Measurements from ENCODE around the gene SAMD7. TPM values are rescaled to one million over a fixed set of nuclear protein-coding genes. Genes with fewer than 3 reads are reported as not detected.
A peak's percentile ranks its signal among the peaks of the same experiment; 100 is the strongest.

SAMD7 gene
- total and polyA plus RNA-seq, 2 of the 13 experiments (the other 11 are each of a cell fraction or from before 2014, with no cell fraction given), result not detected

GRCh38 chr3:169966951-169967915, 55.9 kb downstream of the SAMD7 start (continued):
- TF ChIP-seq ZBTB7A (CRISPR knock-in tag; IDR thresholded peaks at IDR 0.05), result no peak
- no peak; the same call in 1 of the 2 replicates for TF ChIP-seq SALL1 (CRISPR knock-in tag; IDR thresholded peaks at IDR 0.05)
- TF ChIP-seq RBM22 (optimal IDR thresholded peaks at IDR 0.05; ENCODE audit: low read length), result no peak
- no peak for TF ChIP-seq KLF11 (CRISPR knock-in tag; IDR thresholded peaks at IDR 0.05)
- 0 out of 2 replicates have a peak, but pooled peaks have one; percentile 58 for TF ChIP-seq ZMAT3 (CRISPR knock-in tag; conservative IDR thresholded peaks at IDR 0.05)
- TF ChIP-seq MXD1 (CRISPR knock-in tag; IDR thresholded peaks at IDR 0.05), result no peak
- no peak for TF ChIP-seq ZNF746 (CRISPR knock-in tag; IDR thresholded peaks at IDR 0.05)
- TF ChIP-seq FOXP4 (CRISPR knock-in tag; IDR thresholded peaks at IDR 0.05), result no peak
- TF ChIP-seq GPBP1L1 (CRISPR knock-in tag; IDR thresholded peaks at IDR 0.05), result no peak
- no peak for TF ChIP-seq ZNF496 (CRISPR knock-in tag; IDR thresholded peaks at IDR 0.05; ENCODE audit: insufficient replicate concordance)
- peak; percentile 92; the same call in 1 of the 2 replicates for TF ChIP-seq ZFP82 (CRISPR knock-in tag; IDR thresholded peaks at IDR 0.05; ENCODE audit: borderline replicate concordance)
- TF ChIP-seq ZNF607 (CRISPR knock-in tag; IDR thresholded peaks at IDR 0.05; ENCODE audit: borderline replicate concordance), result no peak; the same call in 1 of the 2 replicates
- TF ChIP-seq ZNF326 (CRISPR knock-in tag; IDR thresholded peaks at IDR 0.05; ENCODE audit: borderline replicate concordance), result no peak
- TF ChIP-seq DRAP1 (CRISPR knock-in tag; IDR thresholded peaks at IDR 0.05), result no peak
- TF ChIP-seq SAP130 (CRISPR knock-in tag; IDR thresholded peaks at IDR 0.05; ENCODE audit: low read depth), result peak; percentile 69
- no peak for TF ChIP-seq ZBTB3 (CRISPR knock-in tag; IDR thresholded peaks at IDR 0.05; ENCODE audit: borderline replicate concordance, low read depth)
- TF ChIP-seq PPARG (CRISPR knock-in tag; conservative IDR thresholded peaks at IDR 0.05), result no peak
- TF ChIP-seq EZH2 (conservative IDR thresholded peaks at IDR 0.05; ENCODE audit: low read depth, low read length), result no peak
- TF ChIP-seq FLYWCH1 (CRISPR knock-in tag; IDR thresholded peaks at IDR 0.05), result no peak
